ENCODE measurements around the gene PRKCH.

DNA sequence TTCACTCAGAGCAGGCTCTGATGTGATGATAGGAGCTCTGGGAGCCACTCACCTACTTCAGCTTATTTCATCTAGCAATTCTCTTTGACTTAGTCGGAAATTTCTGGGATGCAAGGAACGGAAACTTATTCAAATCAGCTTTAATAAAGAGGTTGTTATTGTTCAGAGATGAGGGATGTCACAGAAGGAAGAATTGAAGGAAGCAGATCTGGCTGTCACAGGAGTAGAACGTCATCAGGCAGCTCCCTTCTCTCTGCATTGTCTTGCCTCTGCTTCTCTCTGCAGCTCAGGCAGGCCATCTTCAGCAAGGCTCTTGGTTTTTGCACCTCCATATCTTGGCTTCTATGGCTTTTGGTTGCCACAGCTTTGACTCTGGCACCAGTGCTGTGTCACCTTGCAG, 32.7 kb upstream of the PRKCH start:
- TF ChIP-seq, protein P1, sequence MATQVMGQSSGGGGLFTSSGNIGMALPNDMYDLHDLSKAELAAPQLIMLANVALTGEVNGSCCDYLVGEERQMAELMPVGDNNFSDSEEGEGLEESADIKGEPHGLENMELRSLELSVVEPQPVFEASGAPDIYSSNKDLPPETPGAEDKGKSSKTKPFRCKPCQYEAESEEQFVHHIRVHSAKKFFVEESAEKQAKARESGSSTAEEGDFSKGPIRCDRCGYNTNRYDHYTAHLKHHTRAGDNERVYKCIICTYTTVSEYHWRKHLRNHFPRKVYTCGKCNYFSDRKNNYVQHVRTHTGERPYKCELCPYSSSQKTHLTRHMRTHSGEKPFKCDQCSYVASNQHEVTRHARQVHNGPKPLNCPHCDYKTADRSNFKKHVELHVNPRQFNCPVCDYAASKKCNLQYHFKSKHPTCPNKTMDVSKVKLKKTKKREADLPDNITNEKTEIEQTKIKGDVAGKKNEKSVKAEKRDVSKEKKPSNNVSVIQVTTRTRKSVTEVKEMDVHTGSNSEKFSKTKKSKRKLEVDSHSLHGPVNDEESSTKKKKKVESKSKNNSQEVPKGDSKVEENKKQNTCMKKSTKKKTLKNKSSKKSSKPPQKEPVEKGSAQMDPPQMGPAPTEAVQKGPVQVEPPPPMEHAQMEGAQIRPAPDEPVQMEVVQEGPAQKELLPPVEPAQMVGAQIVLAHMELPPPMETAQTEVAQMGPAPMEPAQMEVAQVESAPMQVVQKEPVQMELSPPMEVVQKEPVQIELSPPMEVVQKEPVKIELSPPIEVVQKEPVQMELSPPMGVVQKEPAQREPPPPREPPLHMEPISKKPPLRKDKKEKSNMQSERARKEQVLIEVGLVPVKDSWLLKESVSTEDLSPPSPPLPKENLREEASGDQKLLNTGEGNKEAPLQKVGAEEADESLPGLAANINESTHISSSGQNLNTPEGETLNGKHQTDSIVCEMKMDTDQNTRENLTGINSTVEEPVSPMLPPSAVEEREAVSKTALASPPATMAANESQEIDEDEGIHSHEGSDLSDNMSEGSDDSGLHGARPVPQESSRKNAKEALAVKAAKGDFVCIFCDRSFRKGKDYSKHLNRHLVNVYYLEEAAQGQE (IDR thresholded peaks at IDR 0.05; ENCODE audit: borderline replicate concordance in 1 of 2, low read depth in 1 of 2, low read length in 2 of 2) = no peak
- TF ChIP-seq ZNF253 (CRISPR knock-in tag; IDR thresholded peaks at IDR 0.05; ENCODE audit: borderline replicate concordance) (no peak), ZNF232 (CRISPR knock-in tag; IDR thresholded peaks at IDR 0.05; ENCODE audit: borderline replicate concordance) (no peak), ESRRA (CRISPR knock-in tag; IDR thresholded peaks at IDR 0.05; ENCODE audit: low read depth) (no peak)
- TF ChIP-seq, protein P2, sequence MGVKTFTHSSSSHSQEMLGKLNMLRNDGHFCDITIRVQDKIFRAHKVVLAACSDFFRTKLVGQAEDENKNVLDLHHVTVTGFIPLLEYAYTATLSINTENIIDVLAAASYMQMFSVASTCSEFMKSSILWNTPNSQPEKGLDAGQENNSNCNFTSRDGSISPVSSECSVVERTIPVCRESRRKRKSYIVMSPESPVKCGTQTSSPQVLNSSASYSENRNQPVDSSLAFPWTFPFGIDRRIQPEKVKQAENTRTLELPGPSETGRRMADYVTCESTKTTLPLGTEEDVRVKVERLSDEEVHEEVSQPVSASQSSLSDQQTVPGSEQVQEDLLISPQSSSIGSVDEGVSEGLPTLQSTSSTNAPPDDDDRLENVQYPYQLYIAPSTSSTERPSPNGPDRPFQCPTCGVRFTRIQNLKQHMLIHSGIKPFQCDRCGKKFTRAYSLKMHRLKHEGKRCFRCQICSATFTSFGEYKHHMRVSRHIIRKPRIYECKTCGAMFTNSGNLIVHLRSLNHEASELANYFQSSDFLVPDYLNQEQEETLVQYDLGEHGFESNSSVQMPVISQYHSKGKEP (CRISPR knock-in tag; IDR thresholded peaks at IDR 0.05) = no peak
